NCI-H1930 (cell line): Measurements from ENCODE around the gene EXOC3L4.
"Not testable (repeated sequence)": the region's sequence is repeated elsewhere in the genome, so short reads cannot be mapped to it uniquely, and the experiment has no call there.

Source experiments
- DNase-seq, 2 experiments: peaks; one replicate each; lab custom pipeline; 2025; lab: John Stamatoyannopoulos, UW

EXOC3L4 gene

GRCh38 chr14:103151270-103151945, 56.9 kb downstream of the EXOC3L4 start:
- DNase-seq: no peak

- no peak for DNase-seq
Observed at GRCh38 chr14:103155010-103155409, 60.5 kb downstream of the EXOC3L4 start.

- DNase-seq: not testable (repeated sequence)
Observed at GRCh38 chr14:103155416-103155815, 60.9 kb downstream of the EXOC3L4 start.

- no peak for DNase-seq
Observed at GRCh38 chr14:103155826-103156394, 61.4 kb downstream of the EXOC3L4 start.

GRCh38 chr14:103156651-103157378, 62.3 kb downstream of the EXOC3L4 start:
- DNase-seq: no peak

GRCh38 chr14:103157969-103158368, 63.4 kb downstream of the EXOC3L4 start:
- DNase-seq: no peak

- no peak for DNase-seq
Observed at GRCh38 chr14:103158688-103159087, 64.2 kb downstream of the EXOC3L4 start.
